IMR-90 (cell line): Measurements from ENCODE around the gene ESYT1. TPM values are rescaled to one million over a fixed set of nuclear protein-coding genes. Genes with fewer than 3 reads are reported as not detected.

Experiments
- ATAC-seq: fragments of 200-7000 bp; cut with Tn5 transposase; 2 replicates; pipeline ENCODE4 v1.9.1; 2020; ENCODE audit warnings: low read depth, mild to moderate bottlenecking, moderate library complexity
- BruUV-seq: library from RNA; stranded (reverse); fragments of 400-500 nt; replicated peaks from 2 replicates; lab custom pipeline; 2021; lab: Mats Ljungman, UMichigan
- CTCF ChIA-PET: fragments of 300-600 bp; formaldehyde crosslinking; extraction: SDS; loops from one replicate; lab custom pipeline; 2021; ENCODE audit warnings: antibody characterized with exemption; lab: Yijun Ruan, JAX
- POLR2A ChIA-PET: fragments of 300-600 bp; sonication (Branson Sonifier 250); formaldehyde crosslinking; loops from one replicate; lab custom pipeline; 2022; ENCODE audit warnings: antibody characterized with exemption; ENCODE audit not compliant: unreplicated experiment; lab: Charles Lee
- DNase-seq: peaks from one replicate; pipeline ENCODE4 v3.0.0; 2013
- H2AFZ ChIP-seq: replicated peaks from 2 replicates; pipeline ENCODE3; 2013; ENCODE audit warnings: low read length, mild to moderate bottlenecking; ENCODE audit not compliant: poor library complexity
- H2AK5ac ChIP-seq: 2 replicates; pipeline ENCODE4 v1.6.1; 2013; ENCODE audit warnings: low read depth, low read length, inconsistent platforms
- H2AK9ac ChIP-seq: replicated peaks from 2 replicates; pipeline ENCODE3; 2013; ENCODE audit warnings: mild to moderate bottlenecking, low read depth, low read length, moderate library complexity; ENCODE audit not compliant: poor library complexity
- H2BK120ac ChIP-seq: 2 replicates; pipeline ENCODE4 v1.6.1; 2013; ENCODE audit warnings: low read depth, low read length, inconsistent platforms
- H2BK15ac ChIP-seq: 3 replicates; pipeline ENCODE4 v1.6.1; 2013; ENCODE audit warnings: low read depth, low read length, inconsistent platforms
- H2BK20ac ChIP-seq: 2 replicates; pipeline ENCODE4 v1.6.1; 2013; ENCODE audit warnings: low read depth, mild to moderate bottlenecking, inconsistent platforms, low read length, moderate library complexity
- H2BK5ac ChIP-seq: 2 replicates; pipeline ENCODE4 v1.6.1; 2013; ENCODE audit warnings: mild to moderate bottlenecking, low read depth, low read length, inconsistent platforms; ENCODE audit not compliant: poor library complexity, severe bottlenecking
- H3K14ac ChIP-seq: replicated peaks from 2 replicates; pipeline ENCODE4 v1.6.1; 2013; ENCODE audit warnings: low read depth, low read length, inconsistent platforms
- H3K18ac ChIP-seq: 2 replicates; pipeline ENCODE4 v1.6.1; 2013; ENCODE audit warnings: low read depth, low read length, control low read depth
- H3K23ac ChIP-seq: 2 replicates; pipeline ENCODE4 v1.6.1; 2013; ENCODE audit warnings: low read depth, low read length, inconsistent platforms
- H3K27ac ChIP-seq: 2 replicates; pipeline ENCODE4 v1.5.1; 2013; ENCODE audit warnings: mild to moderate bottlenecking, control low read depth, low read length; ENCODE audit not compliant: insufficient read depth
- H3K27me3 ChIP-seq: 2 replicates; pipeline ENCODE4 v1.6.1; 2013; ENCODE audit warnings: low read length; ENCODE audit not compliant: control insufficient read depth, insufficient read depth
- H3K36me3 ChIP-seq: 2 replicates; pipeline ENCODE4 v1.6.1; 2013; ENCODE audit warnings: low read length, mixed read lengths; ENCODE audit not compliant: control insufficient read depth, insufficient read depth
- H3K4ac ChIP-seq: 2 replicates; pipeline ENCODE4 v1.6.1; 2013; ENCODE audit warnings: low read depth, low read length, inconsistent platforms
- H3K4me1 ChIP-seq: 2 replicates; pipeline ENCODE4 v1.6.1; 2013; ENCODE audit warnings: low read length, mixed read lengths; ENCODE audit not compliant: control insufficient read depth, insufficient read depth
- H3K4me2 ChIP-seq: 2 replicates; pipeline ENCODE4 v1.6.1; 2013; ENCODE audit warnings: low read depth, mild to moderate bottlenecking, control low read depth, low read length, moderate library complexity
- H3K4me3 ChIP-seq: 2 replicates; pipeline ENCODE4 v1.5.1; 2013; ENCODE audit warnings: low read depth, mild to moderate bottlenecking, control low read depth, low read length, moderate library complexity; ENCODE audit not compliant: insufficient read depth
- H3K56ac ChIP-seq: 2 replicates; pipeline ENCODE4 v1.6.1; 2013; ENCODE audit warnings: low read length, inconsistent platforms; ENCODE audit not compliant: insufficient read depth; ENCODE audit errors: extremely low read depth
- H3K79me1 ChIP-seq, 2 experiments: 2 replicates each; pipeline ENCODE4 v1.6.1; 2013; ENCODE audit warnings: low read length in 2 of 2, inconsistent platforms in 1 of 2, low read depth in 1 of 2
- H3K9ac ChIP-seq: 2 replicates; pipeline ENCODE4 v1.6.1; 2013; ENCODE audit warnings: low read depth, low read length, control low read depth
- H3K9me1 ChIP-seq: 2 replicates; pipeline ENCODE4 v1.6.1; 2013; ENCODE audit warnings: low read length, inconsistent platforms; ENCODE audit not compliant: insufficient read depth
- H3K9me3 ChIP-seq: 2 replicates; pipeline ENCODE4 v1.6.1; 2013; ENCODE audit warnings: low read length; ENCODE audit not compliant: control insufficient read depth, insufficient read depth
- H4K20me1 ChIP-seq: 2 replicates; pipeline ENCODE4 v1.6.1; 2013; ENCODE audit warnings: low read length, inconsistent platforms; ENCODE audit not compliant: insufficient read depth
- H4K5ac ChIP-seq: 2 replicates; pipeline ENCODE4 v1.6.1; 2013; ENCODE audit warnings: mild to moderate bottlenecking, low read depth, low read length, control low read depth
- H4K8ac ChIP-seq, 2 experiments: 2 replicates each; pipeline ENCODE4 v1.6.1; 2013; ENCODE audit warnings: low read depth in 2 of 2, low read length in 2 of 2, control low read depth in 1 of 2, inconsistent platforms in 1 of 2
- H4K91ac ChIP-seq: 2 replicates; pipeline ENCODE4 v1.6.1; 2013; ENCODE audit warnings: low read depth, low read length, inconsistent platforms; ENCODE audit not compliant: insufficient read depth
- MAFK ChIP-seq: IDR thresholded peaks from 2 replicates; pipeline ENCODE4 v1.6.1; 2012; ENCODE audit warnings: low read depth, low read length, improper control_type of control experiment
- MAZ ChIP-seq: IDR thresholded peaks from 2 replicates; pipeline ENCODE4 v1.6.1; 2012; ENCODE audit warnings: low read depth, mild to moderate bottlenecking, low read length, improper control_type of control experiment, moderate library complexity, borderline replicate concordance
- WGBS, 2 experiments: methylation state at CpG; one replicate each; pipeline versions ENCODE4 v1.1.5 to v1.1.7; 2013; ENCODE audit warnings: missing lambda C conversion rate in 2 of 2; ENCODE audit not compliant: insufficient read length in 1 of 2; ENCODE audit errors: extremely low coverage in 2 of 2; 5-methylcytosine and 5-hydroxymethylcytosine counted together
- dilution Hi-C: fragments of 300-500 bp; cut with HindIII; formaldehyde crosslinking; loops from one replicate; pipeline ENCODE4 v1.14.3; 2018; ENCODE audit warnings: low sequenced_read_pairs; ENCODE audit not compliant: unreplicated experiment
- in situ Hi-C: fragments of 300-500 bp; cut with MboI; formaldehyde crosslinking; loops from 3 replicates; pipeline ENCODE4 v1.14.3; 2019; ENCODE audit warnings: low sequenced_read_pairs, inconsistent platforms, mixed read lengths
- intact Hi-C: fragments of 100-400 bp; cut with micrococcal nuclease; formaldehyde crosslinking; loops from 2 replicates; pipeline ENCODE4 v1.10.0; 2022
- polyA plus RNA-seq, 3 experiments: library from polyadenylated mRNA; depleted of rRNA; stranded (reverse); fragments of >200 nt; gene quantifications; 2 replicates each; pipeline ENCODE4 v1.2.3, GENCODE V29; 2012; ENCODE audit warnings: low replicate concordance in 1 of 3
- total RNA-seq: library from RNA; depleted of rRNA; stranded (reverse); fragments of >200 nt; gene quantifications from 2 replicates; pipeline ENCODE4 v1.2.3, GENCODE V29; 2012

The ESYT1 gene
- total and polyA plus RNA-seq, 2 of the 4 experiments (the other 2 are of a cell fraction), result 150 to 153 TPM

GRCh38 chr12:56120158-56120846 lies 7.8 kb upstream of the ESYT1 start:
- no peak overlapping the region for H2BK15ac ChIP-seq
- DNase-seq, result peak; percentile 24
- H2BK5ac ChIP-seq, result no peak overlapping the region
- no peak overlapping the region; the same call in 1 of the 2 replicates for H3K9ac ChIP-seq
- intact Hi-C loops, result no loop called here
- H3K4me2 ChIP-seq, result no peak overlapping the region
- no peak overlapping the region for H4K91ac ChIP-seq
- H2BK20ac ChIP-seq, result no peak overlapping the region
- H3K18ac ChIP-seq, result no peak overlapping the region
- no peak overlapping the region for H3K27ac ChIP-seq
- POLR2A ChIA-PET, result interaction anchor here (0.6 to 1.1 kb wide), 3 partner anchors 8 to 69 kb away, joined by 3 to 6 read pairs (median 3); partner anchors contain the start of genes ESYT1 and SMARCC2
- H3K14ac ChIP-seq, result no peak overlapping the region
- dilution Hi-C loops, result no loop called here
- H3K36me3 ChIP-seq, result peaks cover 16% of the 10 kb centered on the region
- H2AK5ac ChIP-seq, result 0 out of 2 replicates have a peak overlapping the region, but pooled peaks have one; percentile 56
- H3K56ac ChIP-seq, result no peak overlapping the region
- H4K8ac ChIP-seq, result peak overlapping the region in 1 of 2 experiments; percentile 36; a peak in 1 of 4 replicates
- TF ChIP-seq MAFK, result peak; percentile 22; the same call in 1 of the 2 replicates
- TF ChIP-seq MAZ, result no peak
- H3K4me3 ChIP-seq, result no peak overlapping the region
- CTCF ChIA-PET, result interaction anchor here (0.7 to 3.9 kb wide), 4 partner anchors 64 to 167 kb away, joined by 3 to 27 read pairs (median 3); partner anchors contain the start of genes RNF41 and SMARCC2
- H3K9me3 ChIP-seq, result no peaks in the 10 kb centered on the region
- 97% methylated on average over 6 of the region's 17 CpGs; no CpG with 5 or more reads in 1 of the 2 experiments for WGBS, 2 experiments
- no peak overlapping the region for H2BK120ac ChIP-seq
- H4K5ac ChIP-seq, result no peak overlapping the region
- no peaks in the 10 kb centered on the region for H3K9me1 ChIP-seq
- no peak overlapping the region for H3K4ac ChIP-seq
- in situ Hi-C loops, result no loop called here
- peaks cover 13 to 63% of the 10 kb centered on the region in 2 experiments for H3K79me1 ChIP-seq
- H2AK9ac ChIP-seq, result peak overlapping the region; percentile 77
- no peaks in the 10 kb centered on the region for H3K27me3 ChIP-seq
- no peak overlapping the region for H3K23ac ChIP-seq
- H4K20me1 ChIP-seq, result peaks cover 7% of the 10 kb centered on the region
- no peak for ATAC-seq
- H2AFZ ChIP-seq, result no peak overlapping the region
- no TSS peak for BruUV-seq
- H3K4me1 ChIP-seq, result peaks cover 7% of the 10 kb centered on the region
